Activated gamma-delta T cell treated with Interleukin-2 at 50 U/mL for 16 hours (primary cell): ENCODE results near the gene NCBP3.
"Not testable (repeated sequence)": the region's sequence is repeated elsewhere in the genome, so short reads cannot be mapped to it uniquely, and the experiment has no call there.

ENCODE experiments used
- DNase-seq: peaks from one replicate; pipeline ENCODE4 v3.0.0-alpha.2; 2020

Gene NCBP3

GRCh38 chr17:3846437-3847164, 555 bp upstream of the NCBP3 start:
- no peak for DNase-seq

GRCh38 chr17:3845291-3845620, 790 bp downstream of the NCBP3 start:
- DNase-seq = peak; percentile 11

GRCh38 chr17:3844556-3844955, 1.5 kb downstream of the NCBP3 start:
- DNase-seq = not testable (repeated sequence)

DNA sequence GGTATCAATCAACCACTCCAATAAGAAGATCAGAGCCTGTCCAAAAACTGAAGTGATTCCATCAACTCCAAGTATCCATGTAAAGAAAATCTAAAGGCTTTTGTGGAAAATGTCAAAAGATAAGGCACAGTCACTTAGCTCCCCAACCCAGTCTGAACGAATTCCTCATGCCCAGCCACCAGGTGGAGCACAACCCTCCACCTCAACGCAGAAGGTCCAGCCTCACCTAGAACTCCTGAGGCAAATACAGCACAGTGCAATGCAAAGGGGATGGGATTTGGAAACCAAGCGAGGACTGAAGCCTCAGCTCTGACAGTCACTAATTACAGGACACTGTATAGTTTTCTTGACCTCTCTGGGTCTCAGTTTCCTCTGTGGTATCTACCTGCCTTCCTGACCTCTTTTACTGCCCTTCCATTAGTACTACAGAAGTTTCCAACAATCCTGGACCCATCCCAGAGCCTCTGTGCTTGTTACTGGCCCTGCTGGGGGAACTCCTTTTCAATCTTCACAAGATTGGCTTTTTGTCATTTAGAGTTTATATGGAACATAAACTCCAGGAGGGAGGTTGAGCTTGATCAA, 2.0 kb downstream of the NCBP3 start:
- DNase-seq = peak; percentile 35

- no peak for DNase-seq
Observed at GRCh38 chr17:3838206-3838605, 7.8 kb downstream of the NCBP3 start.

GRCh38 chr17:3836551-3836950, 9.5 kb downstream of the NCBP3 start:
- DNase-seq = no peak

GRCh38 chr17:3835410-3836229, 10.4 kb downstream of the NCBP3 start:
- DNase-seq = no peak

DNA sequence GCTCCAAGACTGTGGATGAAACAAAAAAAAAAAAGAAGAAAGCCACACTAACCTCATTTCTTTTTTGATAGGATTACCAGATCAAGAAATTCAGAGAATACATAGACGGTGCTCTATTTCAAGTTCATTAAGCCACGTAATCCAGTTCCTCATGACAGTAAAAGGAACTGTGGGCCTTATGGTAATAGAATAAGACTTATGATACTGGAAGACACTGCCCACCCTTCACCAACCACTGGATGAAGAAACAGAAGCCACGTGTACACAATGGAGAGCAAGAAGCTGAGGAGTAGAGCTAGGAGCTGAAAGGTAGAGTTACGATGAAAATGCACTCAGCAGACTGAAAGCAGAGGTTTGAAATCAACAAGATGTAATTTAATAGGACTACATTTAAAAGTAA, 11.2 kb downstream of the NCBP3 start:
- DNase-seq = no peak

GRCh38 chr17:3828852-3829232, 17.2 kb downstream of the NCBP3 start:
- DNase-seq = no peak

- DNase-seq = no peak
Observed at GRCh38 chr17:3828151-3828851, 17.7 kb downstream of the NCBP3 start.

- DNase-seq = peak; percentile 83
Observed at GRCh38 chr17:3827124-3827773, 18.8 kb downstream of the NCBP3 start.

DNA sequence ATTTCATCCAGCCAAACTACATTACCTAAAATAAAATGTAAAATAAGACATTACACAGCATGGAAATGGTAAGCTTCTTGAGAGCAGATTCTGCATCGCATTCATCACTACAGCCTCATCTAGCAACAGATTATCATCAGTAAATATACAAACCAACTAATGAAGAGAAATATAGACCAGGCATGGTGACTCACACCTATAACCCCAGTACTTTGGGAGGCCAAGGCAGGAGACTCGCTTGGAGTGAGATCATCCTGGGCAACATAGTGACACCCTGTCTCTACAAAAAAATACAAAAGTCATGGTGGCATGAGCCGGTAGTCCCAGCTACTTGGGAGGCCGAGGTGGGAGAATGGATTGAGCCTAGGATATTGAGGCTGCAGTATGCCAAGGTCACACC, 19.9 kb downstream of the NCBP3 start:
- no peak for DNase-seq

DNA sequence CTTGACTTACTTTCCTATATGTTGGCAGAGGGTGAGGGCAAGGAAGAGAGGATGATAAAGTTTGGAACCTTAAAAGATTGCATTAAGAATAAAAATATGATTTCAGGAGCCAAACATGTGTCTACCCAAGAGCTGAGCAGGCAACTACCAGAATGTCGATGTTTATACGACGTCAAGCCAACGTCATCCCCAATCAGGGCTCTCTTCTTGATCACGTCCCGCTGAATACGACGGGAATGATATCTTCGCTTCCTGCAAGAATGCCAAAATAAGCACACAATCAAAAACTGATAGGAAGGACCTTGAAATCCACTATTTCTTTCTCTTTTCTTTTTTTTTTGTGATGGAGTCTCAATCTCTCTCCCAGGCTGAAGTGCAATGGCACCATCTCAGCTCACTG, 24.9 kb downstream of the NCBP3 start:
- no peak for DNase-seq

GRCh38 chr17:3818786-3819185, 27.3 kb downstream of the NCBP3 start:
- DNase-seq = no peak

- DNase-seq = no peak
Observed at GRCh38 chr17:3817851-3818605, 28.0 kb downstream of the NCBP3 start.

DNA sequence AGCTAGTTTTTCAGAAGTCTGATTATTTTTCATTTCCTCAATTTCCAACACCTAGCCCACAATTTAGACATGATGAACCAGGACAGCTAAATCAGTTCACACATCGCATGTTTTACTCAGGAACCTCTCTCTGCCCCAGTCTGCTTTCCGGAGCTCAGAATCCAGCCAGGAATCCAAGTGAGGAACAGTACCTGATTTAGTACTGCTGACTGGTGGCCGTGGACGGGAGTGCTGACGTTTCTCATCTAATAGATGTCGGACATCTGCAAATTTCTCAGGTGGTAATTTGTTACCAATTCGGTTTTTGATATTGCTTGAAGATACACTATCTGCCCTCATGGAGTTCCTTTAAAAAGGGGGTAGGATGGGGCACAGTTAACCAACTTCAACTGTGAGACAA, 30.1 kb downstream of the NCBP3 start:
- no peak for DNase-seq

GRCh38 chr17:3815122-3815521, 30.9 kb downstream of the NCBP3 start:
- no peak for DNase-seq

GRCh38 chr17:3814361-3814760, 31.7 kb downstream of the NCBP3 start:
- DNase-seq = no peak

- no peak for DNase-seq
Observed at GRCh38 chr17:3813171-3813570, 32.9 kb downstream of the NCBP3 start.

DNA sequence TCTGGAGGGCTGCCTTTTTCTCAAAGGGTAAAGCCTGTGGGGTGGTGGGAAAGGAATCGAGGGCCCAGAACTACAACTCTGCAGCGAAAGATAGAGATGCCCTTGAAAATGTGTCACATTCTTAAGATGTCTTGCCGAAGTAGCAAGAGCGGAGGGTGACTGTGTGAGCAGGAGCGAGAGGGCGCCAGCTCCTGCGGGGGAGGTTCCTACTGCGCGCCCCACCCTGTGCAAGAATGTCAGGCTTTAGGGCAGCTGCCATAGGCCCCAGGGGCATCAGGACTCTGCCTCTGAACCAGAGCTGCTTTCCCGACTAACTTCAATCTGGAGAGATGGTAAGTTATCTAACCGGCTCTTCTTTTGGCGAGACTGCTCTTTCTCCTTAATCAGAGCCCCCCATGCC, 33.3 kb downstream of the NCBP3 start:
- DNase-seq = no peak

DNA sequence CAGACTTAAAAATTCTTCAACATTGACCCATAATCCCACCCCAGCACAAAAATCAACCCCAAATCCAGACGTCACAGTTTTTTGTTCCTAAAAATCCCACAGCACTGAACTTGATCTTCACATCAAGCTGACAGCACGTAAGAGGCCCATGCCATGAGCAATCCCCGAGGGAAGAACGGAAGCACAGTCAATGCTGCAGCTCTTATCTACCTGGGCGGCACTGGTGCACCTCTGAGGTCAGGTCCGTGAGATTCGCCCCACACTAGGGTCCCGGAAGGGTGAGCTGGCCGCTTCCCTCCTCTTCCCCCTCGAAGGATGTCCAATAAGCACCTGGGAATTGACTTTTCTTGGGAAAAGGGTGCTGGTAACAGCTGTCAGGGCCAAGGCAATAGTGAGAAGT, 33.8 kb downstream of the NCBP3 start:
- DNase-seq = no peak

GRCh38 chr17:3810019-3810418, 36.0 kb downstream of the NCBP3 start:
- no peak for DNase-seq
